ENCODE data around the gene WDR5.

WDR5 gene

GRCh38 chr9:134208981-134209725 is 73.3 kb downstream of the WDR5 start:
- no peak for DNase-seq
- no peak overlapping the region for H3K27ac Mint-ChIP-seq
- peaks cover 6% of the 10 kb centered on the region for H3K9me3 Mint-ChIP-seq
- no peaks in the 10 kb centered on the region for H3K36me3 Mint-ChIP-seq (ENCODE audit: low read depth)
- no peak overlapping the region for H3K4me3 Mint-ChIP-seq
- TF ChIP-seq CTCF (IDR thresholded peaks at IDR 0.05), result no peak
- H3K4me1 Mint-ChIP-seq, result peaks cover 64% of the 10 kb centered on the region
- peaks cover 5% of the 10 kb centered on the region for H3K27me3 Mint-ChIP-seq (ENCODE audit: low read depth, poor library complexity)

All from nephron progenitor cell (in vitro differentiated cells).